Measurements from ENCODE around the gene ELOA. TPM values are rescaled to one million over a fixed set of nuclear protein-coding genes. Genes with fewer than 3 reads are reported as not detected.
A peak's percentile ranks its signal among the peaks of the same experiment; 100 is the strongest.

The ELOA gene
- total and polyA plus RNA-seq, 4 donors = 24.0 to 65.0 (median 31.8) TPM

DNA sequence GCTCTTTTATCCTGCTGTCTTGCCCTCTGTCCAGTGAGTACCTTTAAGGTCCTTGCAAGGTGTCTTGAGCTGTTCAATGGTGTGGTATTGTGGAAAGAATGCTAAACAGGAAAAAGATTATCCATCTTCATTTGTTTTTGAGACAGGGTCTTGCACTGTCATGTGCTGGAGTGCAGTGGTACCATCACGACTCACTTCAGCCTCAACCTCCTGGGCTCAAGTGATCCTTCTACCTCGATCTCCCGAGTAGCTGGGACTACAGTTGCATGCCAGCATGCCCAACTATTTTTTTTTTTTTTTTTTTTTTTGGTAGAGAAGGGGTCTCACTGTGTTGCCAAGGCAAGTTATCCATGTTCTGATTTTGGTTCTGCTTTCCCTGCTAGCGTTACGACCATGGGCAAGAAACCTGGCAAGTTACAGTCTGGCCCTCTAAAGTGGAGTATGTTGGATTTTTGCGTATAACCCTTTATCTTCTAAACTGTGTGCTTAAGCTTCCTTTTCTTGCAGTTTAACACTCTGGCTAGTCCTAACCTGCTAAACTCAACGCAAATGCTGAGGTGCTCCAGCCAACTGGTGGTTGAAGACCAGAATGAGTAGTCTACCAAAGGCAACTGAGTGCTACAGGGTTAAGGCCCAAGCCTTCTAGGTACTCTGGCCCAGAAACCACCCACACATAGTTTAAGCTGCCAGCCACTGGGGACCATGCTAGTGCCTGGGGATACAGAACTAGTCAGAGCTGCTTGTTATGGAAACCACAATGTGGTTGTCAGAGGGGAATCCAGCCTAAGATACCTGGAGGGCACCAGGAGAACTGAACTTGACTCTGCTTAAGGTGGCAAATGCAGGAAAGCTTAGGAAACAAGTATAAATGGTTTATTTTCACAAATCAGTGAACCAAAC is 43.7 kb upstream of the ELOA start:
- DNase-seq = no peak
- Histone ChIP-seq H3K4me3 (no peak overlapping the region), H3K4me1 (ENCODE audit: control insufficient read depth in 5 of 5, insufficient read depth in 5 of 5, low read length in 5 of 5) (peaks cover 0 to 14% (median 0%) of the 10 kb centered on the region in 5 donors), H3K9ac (ENCODE audit: insufficient read depth in 1 of 2, low read length in 2 of 2) (no peak overlapping the region), H3K36me3 (ENCODE audit: control insufficient read depth in 4 of 4, insufficient read depth in 4 of 4, low read length in 4 of 4) (peaks cover 38 to 51% (median 47%) of the 10 kb centered on the region in 4 donors), H3K27ac (ENCODE audit: low read depth in 1 of 2, low read length in 1 of 2) (no peak overlapping the region), H3K27me3 (ENCODE audit: control insufficient read depth in 3 of 3, insufficient read depth in 3 of 3, low read length in 2 of 3) (no peaks in the 10 kb centered on the region), H3K9me3 (ENCODE audit: control insufficient read depth in 4 of 4, insufficient read depth in 3 of 4, low read length in 3 of 4) (no peaks in the 10 kb centered on the region)
- TF ChIP-seq, protein P1, sequence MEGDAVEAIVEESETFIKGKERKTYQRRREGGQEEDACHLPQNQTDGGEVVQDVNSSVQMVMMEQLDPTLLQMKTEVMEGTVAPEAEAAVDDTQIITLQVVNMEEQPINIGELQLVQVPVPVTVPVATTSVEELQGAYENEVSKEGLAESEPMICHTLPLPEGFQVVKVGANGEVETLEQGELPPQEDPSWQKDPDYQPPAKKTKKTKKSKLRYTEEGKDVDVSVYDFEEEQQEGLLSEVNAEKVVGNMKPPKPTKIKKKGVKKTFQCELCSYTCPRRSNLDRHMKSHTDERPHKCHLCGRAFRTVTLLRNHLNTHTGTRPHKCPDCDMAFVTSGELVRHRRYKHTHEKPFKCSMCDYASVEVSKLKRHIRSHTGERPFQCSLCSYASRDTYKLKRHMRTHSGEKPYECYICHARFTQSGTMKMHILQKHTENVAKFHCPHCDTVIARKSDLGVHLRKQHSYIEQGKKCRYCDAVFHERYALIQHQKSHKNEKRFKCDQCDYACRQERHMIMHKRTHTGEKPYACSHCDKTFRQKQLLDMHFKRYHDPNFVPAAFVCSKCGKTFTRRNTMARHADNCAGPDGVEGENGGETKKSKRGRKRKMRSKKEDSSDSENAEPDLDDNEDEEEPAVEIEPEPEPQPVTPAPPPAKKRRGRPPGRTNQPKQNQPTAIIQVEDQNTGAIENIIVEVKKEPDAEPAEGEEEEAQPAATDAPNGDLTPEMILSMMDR (IDR thresholded peaks at IDR 0.05; ENCODE audit: control extremely low read depth, extremely low read depth) = no peak
- no peak for ATAC-seq (ENCODE audit: insufficient read depth, low FRiP score)
- 76 to 81% methylated on average over 7 of the region's 7 CpGs for WGBS, 2 donors

- TF ChIP-seq, protein P1 (IDR thresholded peaks at IDR 0.05; ENCODE audit: control extremely low read depth, extremely low read depth) = no peak
- Histone ChIP-seq H3K9me3 (ENCODE audit: control insufficient read depth in 4 of 4, insufficient read depth in 3 of 4, low read length in 3 of 4) (no peaks in the 10 kb centered on the region), H3K4me3 (no peak overlapping the region), H3K4me1 (ENCODE audit: control insufficient read depth in 5 of 5, insufficient read depth in 5 of 5, low read length in 5 of 5) (peaks cover 0 to 5% (median 0%) of the 10 kb centered on the region in 5 donors), H3K27ac (ENCODE audit: low read depth in 1 of 2, low read length in 1 of 2) (peak overlapping the region in 1 of 2 donors; percentile 47), H3K36me3 (ENCODE audit: control insufficient read depth in 4 of 4, insufficient read depth in 4 of 4, low read length in 4 of 4) (peaks cover 23 to 37% (median 36%) of the 10 kb centered on the region in 4 donors), H3K9ac (ENCODE audit: insufficient read depth in 1 of 2, low read length in 2 of 2) (no peak overlapping the region), H3K27me3 (ENCODE audit: control insufficient read depth in 3 of 3, insufficient read depth in 3 of 3, low read length in 2 of 3) (no peaks in the 10 kb centered on the region)
- WGBS, 2 donors = 95% methylated on average over 2 of the region's 2 CpGs
- ATAC-seq (ENCODE audit: insufficient read depth, low FRiP score) (no peak), DNase-seq (no peak)
These were observed 42.0 kb upstream of the ELOA start for GRCh38 chr1:23701310-23701709.

DNA sequence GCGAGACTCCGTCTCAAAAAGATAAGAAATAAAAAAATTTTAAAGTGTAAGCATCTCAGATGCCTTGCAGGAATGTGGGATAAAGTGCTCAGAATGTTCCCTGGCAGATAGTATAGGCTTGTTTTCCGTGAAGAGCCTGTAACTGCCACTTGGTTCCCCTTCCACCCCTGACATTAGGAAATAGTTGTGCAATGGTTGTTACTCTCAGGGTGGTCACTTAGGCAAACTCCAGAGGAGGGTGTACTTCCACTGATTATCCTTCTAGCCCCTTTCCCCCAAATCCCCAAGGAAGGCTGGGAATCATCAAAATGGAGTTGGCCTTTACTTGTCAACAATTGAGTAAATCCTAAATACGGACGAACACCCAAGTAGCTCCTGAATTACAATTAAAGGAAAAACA is 41.3 kb upstream of the ELOA start:
- H3K4me3 ChIP-seq = no peak overlapping the region
- no peak for ATAC-seq (ENCODE audit: insufficient read depth, low FRiP score)
- no peaks in the 10 kb centered on the region for H3K27me3 ChIP-seq (ENCODE audit: control insufficient read depth in 3 of 3, insufficient read depth in 3 of 3, low read length in 2 of 3)
- H3K9ac ChIP-seq (ENCODE audit: insufficient read depth in 1 of 2, low read length in 2 of 2) = no peak overlapping the region
- H3K9me3 ChIP-seq (ENCODE audit: control insufficient read depth in 4 of 4, insufficient read depth in 3 of 4, low read length in 3 of 4) = no peaks in the 10 kb centered on the region
- peak in 1 of 3 donors; percentile 13 for DNase-seq
- WGBS, 2 donors = 53 to 63% methylated on average over 5 of the region's 5 CpGs
- TF ChIP-seq, protein P1 (IDR thresholded peaks at IDR 0.05; ENCODE audit: control extremely low read depth, extremely low read depth) = no peak
- H3K36me3 ChIP-seq (ENCODE audit: control insufficient read depth in 4 of 4, insufficient read depth in 4 of 4, low read length in 4 of 4) = peaks cover 18 to 35% (median 30%) of the 10 kb centered on the region in 4 donors
- H3K27ac ChIP-seq (ENCODE audit: low read depth in 1 of 2, low read length in 1 of 2) = no peak overlapping the region
- H3K4me1 ChIP-seq (ENCODE audit: control insufficient read depth in 5 of 5, insufficient read depth in 5 of 5, low read length in 5 of 5) = peaks cover 0 to 6% (median 0%) of the 10 kb centered on the region in 5 donors

Data from lung (tissue), 12 donors.